Loucy (cell line): Measurements from ENCODE around the gene DDX31.

Experiments used
- CTCF ChIP-seq: fragments of 200-600 bp; sonication (generic); conservative IDR thresholded peaks from 2 replicates; pipeline ENCODE4 v1.5.1; 2014; ENCODE audit warnings: mild to moderate bottlenecking, antibody characterized with exemption, low read length
- EZH2phosphoT487 ChIP-seq: fragments of 200-600 bp; IDR thresholded peaks from 2 replicates; pipeline ENCODE4 v1.6.1; 2018; ENCODE audit warnings: antibody characterized with exemption, mild to moderate bottlenecking, moderate library complexity, borderline replicate concordance

GRCh38 chr9:132590318-132591182, 79.2 kb downstream of the DDX31 start:
- no peak for TF ChIP-seq EZH2phosphoT487
- no peak for TF ChIP-seq CTCF
